DMS 273 (cell line): ENCODE measurements around the gene AKAP6.

Experiments used
- DNase-seq: peaks from one replicate; lab custom pipeline; 2025; ENCODE audit not compliant: unreplicated experiment; lab: John Stamatoyannopoulos, UW

The AKAP6 gene

GRCh38 chr14:32650665-32651064 lies 321.6 kb downstream of the AKAP6 start:
- no peak for DNase-seq

- no peak for DNase-seq
These were observed 325.0 kb downstream of the AKAP6 start for GRCh38 chr14:32654106-32654505.

- DNase-seq: no peak
These were observed 327.5 kb downstream of the AKAP6 start for GRCh38 chr14:32656601-32657000.

- DNase-seq: no peak
These were observed 328.0 kb downstream of the AKAP6 start for GRCh38 chr14:32657081-32657480.

- DNase-seq: no peak
These were observed 332.1 kb downstream of the AKAP6 start for GRCh38 chr14:32661216-32661615.

DNA sequence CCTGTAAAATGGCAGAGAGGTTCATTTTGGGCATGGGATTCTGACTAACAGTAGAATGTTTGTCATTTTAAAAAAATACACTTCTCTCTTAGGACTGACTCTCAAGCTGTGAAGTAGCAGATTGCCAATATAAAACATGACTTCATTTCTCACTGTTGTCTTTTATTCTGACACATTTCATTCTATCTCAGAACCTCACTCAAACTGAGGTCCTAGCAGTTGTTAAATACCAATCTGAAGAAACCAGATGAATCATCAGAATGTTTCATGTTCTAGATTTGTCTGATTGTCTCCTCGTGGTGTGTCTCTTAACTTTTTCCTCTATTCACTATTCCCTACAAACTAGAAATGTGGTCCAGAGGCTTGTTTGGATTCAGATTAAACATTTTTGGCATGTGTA lies 333.1 kb downstream of the AKAP6 start:
- DNase-seq: no peak

DNA sequence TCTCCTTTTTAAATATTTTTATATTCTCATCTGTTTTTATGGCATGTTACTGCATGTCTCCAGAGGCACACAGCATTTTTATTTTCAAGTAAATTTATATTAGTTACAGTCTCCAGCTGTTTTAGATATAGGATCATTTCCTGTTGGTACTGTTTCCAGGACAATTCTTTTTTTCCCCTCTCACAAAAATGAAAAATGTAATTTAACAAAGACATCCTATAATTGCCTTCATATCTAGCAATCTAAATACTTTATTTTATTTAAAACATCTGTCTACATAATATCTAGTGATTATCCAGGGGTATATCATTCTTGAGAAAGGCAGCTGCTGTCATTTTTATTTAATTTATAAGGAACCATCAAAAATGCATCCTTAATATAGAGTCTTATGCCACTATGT lies 337.2 kb downstream of the AKAP6 start:
- DNase-seq: no peak

- no peak for DNase-seq
These were observed 338.2 kb downstream of the AKAP6 start for GRCh38 chr14:32667287-32667686.

DNA sequence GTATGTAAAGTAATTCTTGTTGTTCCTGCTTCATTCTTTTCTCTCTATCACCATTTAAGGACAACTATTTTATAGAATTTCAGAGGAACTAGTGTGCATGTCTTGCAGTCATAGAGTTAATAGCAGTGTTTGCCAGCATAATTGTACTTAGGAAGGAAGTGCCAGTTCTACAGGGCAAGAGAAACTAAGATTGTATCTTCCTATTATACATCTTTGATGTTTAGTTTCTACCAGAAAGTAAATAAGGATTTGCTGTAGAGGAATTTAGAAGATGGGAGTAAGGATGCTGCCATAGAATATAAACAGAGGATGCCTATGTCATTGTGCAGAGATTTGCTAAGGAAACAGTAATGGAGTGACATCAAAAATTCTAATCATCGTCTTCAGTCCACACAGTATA lies 338.7 kb downstream of the AKAP6 start:
- no peak for DNase-seq

- DNase-seq: no peak
These were observed 340.3 kb downstream of the AKAP6 start for GRCh38 chr14:32669391-32669790.

GRCh38 chr14:32675433-32675832 lies 346.3 kb downstream of the AKAP6 start:
- no peak for DNase-seq

DNA sequence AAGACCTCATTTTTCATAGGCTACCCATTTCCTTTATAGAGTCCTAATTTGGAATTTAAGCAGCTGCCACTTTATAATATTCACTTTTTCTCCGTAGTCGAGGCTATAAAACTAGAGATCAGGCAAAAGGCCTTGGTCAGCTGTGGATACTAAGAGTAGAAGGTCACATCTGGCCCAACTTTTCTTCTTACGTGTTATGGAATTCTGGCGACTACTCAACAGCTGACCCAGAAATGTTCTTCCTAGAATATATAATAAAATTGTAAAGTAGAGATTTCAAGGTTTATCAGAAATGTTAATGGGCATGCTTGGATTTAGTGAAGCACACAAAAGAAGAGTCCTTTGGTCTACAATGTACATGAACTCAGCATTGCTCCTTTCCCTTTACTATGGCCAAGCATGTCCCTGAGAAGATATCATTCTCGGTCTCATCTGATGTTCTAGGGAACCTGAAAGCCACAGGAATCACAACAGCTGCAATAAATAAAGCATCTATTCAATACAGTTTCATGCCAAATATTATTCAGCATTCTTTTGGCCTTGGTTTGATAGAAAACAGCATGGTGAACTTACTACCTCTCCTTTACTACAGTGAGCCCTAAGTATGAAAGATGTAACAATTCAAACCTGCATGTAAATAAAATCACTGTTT lies 348.2 kb downstream of the AKAP6 start:
- no peak for DNase-seq

DNA sequence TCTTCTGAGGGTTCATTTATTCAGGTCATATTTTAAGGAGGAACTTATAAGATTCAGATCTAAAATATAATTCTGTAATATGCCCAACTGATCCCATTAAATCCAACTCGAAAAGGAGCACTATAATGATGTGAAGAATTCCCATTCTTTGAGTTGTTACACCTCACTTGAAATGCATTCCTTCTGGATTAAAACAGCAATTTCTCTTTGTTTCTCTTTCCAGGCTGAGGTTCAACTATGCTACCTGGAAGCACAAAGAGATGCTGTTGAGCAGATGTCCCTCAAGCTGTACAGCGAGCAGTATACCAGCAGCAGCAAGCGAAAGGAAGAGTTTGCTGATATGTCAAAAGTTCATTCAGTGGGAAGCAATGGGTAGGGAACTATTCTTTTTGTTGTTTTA lies 349.0 kb downstream of the AKAP6 start:
- no peak for DNase-seq

- no peak for DNase-seq
These were observed 351.0 kb downstream of the AKAP6 start for GRCh38 chr14:32679927-32680612.

GRCh38 chr14:32681598-32681997 lies 352.5 kb downstream of the AKAP6 start:
- no peak for DNase-seq

DNA sequence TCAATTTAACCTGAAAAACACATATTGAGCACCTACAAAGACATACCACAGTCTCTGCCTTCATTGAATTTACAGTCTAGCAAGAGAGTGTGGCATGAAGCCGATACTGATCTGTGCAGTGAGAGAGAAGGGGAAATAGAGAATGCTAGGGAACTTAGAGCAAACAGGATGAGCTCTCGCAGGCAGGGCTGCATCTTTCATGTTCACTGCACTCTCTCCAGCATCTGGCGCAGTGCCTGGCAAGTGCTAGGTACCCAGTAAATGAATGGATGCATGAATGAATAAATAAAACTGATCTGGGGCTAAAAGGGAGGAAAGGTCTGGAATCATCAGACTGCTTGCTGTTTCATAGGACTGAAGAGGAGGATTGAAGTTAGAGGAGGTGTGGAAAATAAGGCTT lies 353.1 kb downstream of the AKAP6 start:
- no peak for DNase-seq

DNA sequence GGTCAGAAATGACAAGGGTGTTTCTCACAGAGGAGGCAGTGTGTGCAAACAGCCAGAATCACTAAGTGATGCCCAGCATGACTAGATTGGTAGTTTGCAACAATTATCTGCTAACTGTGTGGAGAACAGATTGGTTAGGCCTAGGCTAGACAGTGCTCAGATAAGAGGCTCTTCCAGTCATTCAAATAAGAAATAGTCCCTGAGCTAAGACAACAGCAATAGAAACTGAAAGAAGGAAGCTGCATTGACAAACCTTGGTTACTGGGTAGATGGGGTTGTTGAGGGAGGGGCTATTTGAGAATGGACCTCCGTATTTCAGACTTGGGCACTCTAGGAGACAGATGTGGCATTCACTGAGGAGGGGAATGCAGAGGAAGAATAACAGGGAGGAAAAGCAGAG lies 354.6 kb downstream of the AKAP6 start:
- DNase-seq: no peak

- DNase-seq: no peak
These were observed 359.8 kb downstream of the AKAP6 start for GRCh38 chr14:32688941-32689340.

DNA sequence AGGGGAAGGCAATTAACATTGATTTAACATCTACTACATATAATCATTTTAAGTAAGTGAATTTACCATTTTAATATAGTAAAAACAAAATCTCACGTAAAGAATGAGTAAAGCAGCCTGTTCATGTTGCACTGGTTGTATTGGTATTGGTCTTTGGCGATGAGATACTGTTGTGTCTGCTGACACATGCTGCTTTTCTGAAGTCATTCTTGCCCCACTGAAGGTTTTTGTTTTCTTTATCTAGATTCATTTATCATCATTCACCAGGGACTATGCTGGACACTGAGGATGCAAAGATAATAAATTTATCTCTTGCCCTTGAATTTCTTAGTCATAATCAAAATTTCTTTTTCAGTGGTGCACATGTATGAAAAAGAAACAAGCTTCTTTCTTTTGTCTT lies 363.3 kb downstream of the AKAP6 start:
- DNase-seq: no peak

GRCh38 chr14:32693114-32693513 lies 364.0 kb downstream of the AKAP6 start:
- DNase-seq: no peak

GRCh38 chr14:32694795-32695449 lies 365.8 kb downstream of the AKAP6 start:
- DNase-seq: no peak

GRCh38 chr14:32696325-32697091 lies 367.4 kb downstream of the AKAP6 start:
- no peak for DNase-seq
